ENCODE measurements around the gene RERE.

- TF ChIP-seq POLR2AphosphoS5 (IDR thresholded peaks at IDR 0.05; ENCODE audit: borderline replicate concordance, low read depth, low read length) (peak; percentile 50; the same call in 1 of the 2 replicates), EZH2 (IDR thresholded peaks at IDR 0.05) (no peak)
These were observed 354.1 kb downstream of the RERE start for GRCh38 chr1:8463144-8463927.

Data from SK-N-MC (cell line).